ENCODE measurements around the gene RPS28. TPM values are rescaled to one million over a fixed set of nuclear protein-coding genes. Genes with fewer than 3 reads are reported as not detected.
"Not testable (repeated sequence)": the region's sequence is repeated elsewhere in the genome, so short reads cannot be mapped to it uniquely, and the experiment has no call there.

Gene RPS28
- polyA plus RNA-seq, result 430 to 1,004 TPM (median 960 TPM) in 3 replicates
- 75.0 TPM for polyA plus RNA-seq (2011; ENCODE audit: low read depth)
- 717 and 850 TPM in 2 replicates for polyA plus RNA-seq (2011; cell fraction: cytosol; rRNA removed)
- 223 and 243 TPM in 2 replicates for polyA plus RNA-seq (2011; cell fraction: nucleus; rRNA removed)
- 1,795 and 2,911 TPM in 2 replicates for polyA plus RNA-seq (2012; ENCODE audit: low replicate concordance)
- polyA minus RNA-seq, result 218 to 385 TPM (median 355 TPM) in 3 replicates
- 423 TPM for polyA minus RNA-seq (2011; cell fraction: cytosol; rRNA and poly(A)+ RNA removed)
- 79.0 and 83.0 TPM in 2 replicates for polyA minus RNA-seq (2011; cell fraction: nucleus; rRNA and poly(A)+ RNA removed)

- H3K9me1 ChIP-seq (ENCODE audit: control insufficient read depth, extremely low read depth, insufficient read depth, low read length), result no peaks in the 10 kb centered on the region
- H3K4me1 ChIP-seq (ENCODE audit: control insufficient read depth, extremely low read depth, insufficient read depth, low read length), result peaks cover 16% of the 10 kb centered on the region
- peak within 1 kb of the TSS; percentile 77 for H2AFZ ChIP-seq (ENCODE audit: control insufficient read depth, low read length)
- H3K27me3 ChIP-seq (ENCODE audit: control insufficient read depth, extremely low read depth, insufficient read depth, low read length), result no peaks in the 10 kb centered on the region
- peaks cover 10% of the 10 kb centered on the region for H4K20me1 ChIP-seq (ENCODE audit: control insufficient read depth, extremely low read depth, insufficient read depth, low read length)
- TF ChIP-seq, protein P1, sequence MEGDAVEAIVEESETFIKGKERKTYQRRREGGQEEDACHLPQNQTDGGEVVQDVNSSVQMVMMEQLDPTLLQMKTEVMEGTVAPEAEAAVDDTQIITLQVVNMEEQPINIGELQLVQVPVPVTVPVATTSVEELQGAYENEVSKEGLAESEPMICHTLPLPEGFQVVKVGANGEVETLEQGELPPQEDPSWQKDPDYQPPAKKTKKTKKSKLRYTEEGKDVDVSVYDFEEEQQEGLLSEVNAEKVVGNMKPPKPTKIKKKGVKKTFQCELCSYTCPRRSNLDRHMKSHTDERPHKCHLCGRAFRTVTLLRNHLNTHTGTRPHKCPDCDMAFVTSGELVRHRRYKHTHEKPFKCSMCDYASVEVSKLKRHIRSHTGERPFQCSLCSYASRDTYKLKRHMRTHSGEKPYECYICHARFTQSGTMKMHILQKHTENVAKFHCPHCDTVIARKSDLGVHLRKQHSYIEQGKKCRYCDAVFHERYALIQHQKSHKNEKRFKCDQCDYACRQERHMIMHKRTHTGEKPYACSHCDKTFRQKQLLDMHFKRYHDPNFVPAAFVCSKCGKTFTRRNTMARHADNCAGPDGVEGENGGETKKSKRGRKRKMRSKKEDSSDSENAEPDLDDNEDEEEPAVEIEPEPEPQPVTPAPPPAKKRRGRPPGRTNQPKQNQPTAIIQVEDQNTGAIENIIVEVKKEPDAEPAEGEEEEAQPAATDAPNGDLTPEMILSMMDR (optimal IDR thresholded peaks at IDR 0.05 in 1 of 3, IDR thresholded peaks at IDR 0.05 in 1 of 3, conservative IDR thresholded peaks at IDR 0.05 in 1 of 3; ENCODE audit: extremely low read depth in 1 of 3, insufficient read depth in 2 of 3, low read length in 3 of 3), result peak in 2 of 3 experiments; percentile 20 to 53
- TF ChIP-seq EZH2 (IDR thresholded peaks at IDR 0.05; ENCODE audit: low read length), result no peak
- peak within 1 kb of the TSS; percentile 83 to 97 (median 90) for H3K4me3 ChIP-seq (ENCODE audit: control insufficient read depth in 2 of 3, extremely low read depth in 1 of 3, insufficient read depth in 2 of 3, low read depth in 1 of 3, low read length in 3 of 3)
- no peaks in the 10 kb centered on the region for H3K9me3 ChIP-seq (ENCODE audit: control insufficient read depth, low read depth, low read length)
- H3K9ac ChIP-seq (ENCODE audit: control insufficient read depth, extremely low read depth, insufficient read depth, low read length), result peak within 1 kb of the TSS; percentile 99
- peak; percentile 32 for FAIRE-seq
- H3K36me3 ChIP-seq (ENCODE audit: control insufficient read depth in 2 of 2, extremely low read depth in 1 of 2, insufficient read depth in 2 of 2, low read length in 2 of 2), result peaks cover 7 to 23% of the 10 kb centered on the region in 2 experiments
- H3K4me2 ChIP-seq (ENCODE audit: control insufficient read depth, extremely low read depth, insufficient read depth, low read depth, low read length), result peak within 1 kb of the TSS; percentile 87
- DNase-seq (ENCODE audit: low read depth, low spot score), result peak; percentile 84
- peaks cover 39% of the 10 kb centered on the region for H3K79me2 ChIP-seq (ENCODE audit: control insufficient read depth, insufficient read depth, low read length)
- dilution Hi-C loops (cut with MboI; ENCODE audit: extremely low pct_ligation_motif_present, low sequenced_read_pairs), result no loop called here
- H3K27ac ChIP-seq (ENCODE audit: control insufficient read depth, insufficient read depth, low read length), result peak within 1 kb of the TSS; percentile 84
Measured at GRCh38 chr19:8321067-8321985, at the start of gene RPS28, which contains the start of gene NDUFA7. RPS28 (plus strand) TSS chr19:8321496; CDS start chr19:8321531, 35 bp downstream. NDUFA7 (minus strand) TSS chr19:8321375; CDS start chr19:8321358, 17 bp downstream.

DNA sequence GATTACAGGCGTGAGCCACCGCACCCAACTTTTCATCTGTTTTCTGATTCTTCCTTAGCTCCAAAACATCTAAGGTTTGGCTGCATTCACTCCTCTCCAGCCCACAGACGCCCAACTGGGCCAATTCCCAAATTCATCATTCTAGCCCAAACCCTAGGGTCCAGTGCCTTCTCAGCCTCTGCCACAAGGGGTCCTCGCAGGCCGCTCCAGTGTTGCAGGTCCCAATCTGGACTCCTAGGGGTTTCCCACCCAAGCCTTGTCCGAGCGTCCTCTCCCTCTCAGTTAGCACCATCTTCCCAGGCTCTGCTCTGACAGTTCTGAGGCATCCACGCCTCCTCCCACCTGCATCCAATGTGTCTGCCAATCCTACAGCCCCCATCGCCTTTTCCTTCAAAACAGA lies 44.8 kb upstream of the RPS28 start:
- H3K79me2 ChIP-seq (ENCODE audit: control insufficient read depth, insufficient read depth, low read length); H3K36me3 ChIP-seq (ENCODE audit: control insufficient read depth in 2 of 2, extremely low read depth in 1 of 2, insufficient read depth in 2 of 2, low read length in 2 of 2); H3K4me2 ChIP-seq (ENCODE audit: control insufficient read depth, extremely low read depth, insufficient read depth, low read depth, low read length); H3K4me1 ChIP-seq (ENCODE audit: control insufficient read depth, extremely low read depth, insufficient read depth, low read length); H3K9ac ChIP-seq (ENCODE audit: control insufficient read depth, extremely low read depth, insufficient read depth, low read length); H3K4me3 ChIP-seq (ENCODE audit: control insufficient read depth in 2 of 3, extremely low read depth in 1 of 3, insufficient read depth in 2 of 3, low read depth in 1 of 3, low read length in 3 of 3); FAIRE-seq; H3K9me1 ChIP-seq (ENCODE audit: control insufficient read depth, extremely low read depth, insufficient read depth, low read length); H3K27ac ChIP-seq (ENCODE audit: control insufficient read depth, insufficient read depth, low read length); H4K20me1 ChIP-seq (ENCODE audit: control insufficient read depth, extremely low read depth, insufficient read depth, low read length); H2AFZ ChIP-seq (ENCODE audit: control insufficient read depth, low read length); dilution Hi-C loops (cut with MboI; ENCODE audit: extremely low pct_ligation_motif_present, low sequenced_read_pairs); DNase-seq (ENCODE audit: low read depth, low spot score); H3K9me3 ChIP-seq (ENCODE audit: control insufficient read depth, low read depth, low read length); H3K27me3 ChIP-seq (ENCODE audit: control insufficient read depth, extremely low read depth, insufficient read depth, low read length): not testable (repeated sequence)

DNA sequence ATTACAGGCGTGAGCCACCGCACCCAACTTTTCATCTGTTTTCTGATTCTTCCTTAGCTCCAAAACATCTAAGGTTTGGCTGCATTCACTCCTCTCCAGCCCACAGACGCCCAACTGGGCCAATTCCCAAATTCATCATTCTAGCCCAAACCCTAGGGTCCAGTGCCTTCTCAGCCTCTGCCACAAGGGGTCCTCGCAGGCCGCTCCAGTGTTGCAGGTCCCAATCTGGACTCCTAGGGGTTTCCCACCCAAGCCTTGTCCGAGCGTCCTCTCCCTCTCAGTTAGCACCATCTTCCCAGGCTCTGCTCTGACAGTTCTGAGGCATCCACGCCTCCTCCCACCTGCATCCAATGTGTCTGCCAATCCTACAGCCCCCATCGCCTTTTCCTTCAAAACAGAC lies 30.0 kb upstream of the RPS28 start:
- dilution Hi-C loops (cut with MboI; ENCODE audit: extremely low pct_ligation_motif_present, low sequenced_read_pairs); H3K27me3 ChIP-seq (ENCODE audit: control insufficient read depth, extremely low read depth, insufficient read depth, low read length); H3K4me2 ChIP-seq (ENCODE audit: control insufficient read depth, extremely low read depth, insufficient read depth, low read depth, low read length); H3K36me3 ChIP-seq (ENCODE audit: control insufficient read depth in 2 of 2, extremely low read depth in 1 of 2, insufficient read depth in 2 of 2, low read length in 2 of 2); H3K27ac ChIP-seq (ENCODE audit: control insufficient read depth, insufficient read depth, low read length); H3K79me2 ChIP-seq (ENCODE audit: control insufficient read depth, insufficient read depth, low read length); H4K20me1 ChIP-seq (ENCODE audit: control insufficient read depth, extremely low read depth, insufficient read depth, low read length); H3K9me1 ChIP-seq (ENCODE audit: control insufficient read depth, extremely low read depth, insufficient read depth, low read length); H3K9me3 ChIP-seq (ENCODE audit: control insufficient read depth, low read depth, low read length); DNase-seq (ENCODE audit: low read depth, low spot score); H3K4me1 ChIP-seq (ENCODE audit: control insufficient read depth, extremely low read depth, insufficient read depth, low read length); H3K4me3 ChIP-seq (ENCODE audit: control insufficient read depth in 2 of 3, extremely low read depth in 1 of 3, insufficient read depth in 2 of 3, low read depth in 1 of 3, low read length in 3 of 3); H3K9ac ChIP-seq (ENCODE audit: control insufficient read depth, extremely low read depth, insufficient read depth, low read length); H2AFZ ChIP-seq (ENCODE audit: control insufficient read depth, low read length): not testable (repeated sequence)
- peak; percentile 73 for FAIRE-seq
